Measurements from ENCODE around the gene CIPC.

- TF ChIP-seq ZNF777 (CRISPR knock-in tag; IDR thresholded peaks at IDR 0.05) (no peak), NFRKB (IDR thresholded peaks at IDR 0.05) (no peak), NFE2L1 (CRISPR knock-in tag; IDR thresholded peaks at IDR 0.05; ENCODE audit: borderline replicate concordance) (no peak), CTCF (CRISPR knock-in tag; IDR thresholded peaks at IDR 0.05) (no peak)
Measured at GRCh38 chr14:77140359-77141213, 42.5 kb downstream of the CIPC start.
